Activated CD8-positive, alpha-beta memory T cell treated with anti-CD3 and anti-CD28 coated beads for 1 hour (primary cell): ENCODE data around the gene EMC9.

Experiments used
- DNase-seq, 2 donors: peaks; one replicate each; pipeline ENCODE4 v3.0.0-alpha.2; 2020; ENCODE audit warnings: low read depth in 1 of 2; ENCODE audit errors: extremely low read depth in 1 of 2

The EMC9 gene

DNA sequence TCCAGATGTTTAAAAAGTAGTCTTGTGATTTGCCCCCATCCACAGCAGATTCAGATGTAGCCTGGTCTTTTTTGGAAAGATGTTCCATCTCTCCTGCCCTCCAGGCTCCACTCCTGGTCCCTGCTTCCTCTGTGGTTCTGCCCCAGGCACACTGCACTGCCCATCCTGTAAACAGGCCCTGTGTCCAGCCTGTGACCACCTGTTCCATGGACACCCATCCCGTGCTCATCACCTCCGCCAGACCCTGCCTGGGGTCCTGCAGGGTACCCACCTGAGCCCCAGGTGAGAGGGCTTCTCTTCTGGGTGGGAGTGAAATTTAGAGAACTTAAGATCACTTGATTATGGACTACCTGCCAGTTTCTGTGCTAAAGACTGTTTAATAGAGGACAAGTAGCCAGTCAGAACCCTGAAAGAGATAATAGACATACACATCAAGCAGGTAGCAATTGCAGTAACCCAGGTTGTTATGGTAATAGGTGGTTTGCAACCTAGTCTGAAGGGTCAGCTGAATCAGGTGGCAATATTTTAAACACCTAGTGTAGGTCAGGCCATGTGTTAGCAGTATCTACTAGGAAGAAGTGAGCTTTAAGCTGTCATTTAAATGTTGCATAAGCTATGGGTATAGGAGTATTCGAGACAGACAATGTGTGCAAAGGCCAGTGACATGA, 8.0 kb upstream of the EMC9 start:
- no peak for DNase-seq

DNA sequence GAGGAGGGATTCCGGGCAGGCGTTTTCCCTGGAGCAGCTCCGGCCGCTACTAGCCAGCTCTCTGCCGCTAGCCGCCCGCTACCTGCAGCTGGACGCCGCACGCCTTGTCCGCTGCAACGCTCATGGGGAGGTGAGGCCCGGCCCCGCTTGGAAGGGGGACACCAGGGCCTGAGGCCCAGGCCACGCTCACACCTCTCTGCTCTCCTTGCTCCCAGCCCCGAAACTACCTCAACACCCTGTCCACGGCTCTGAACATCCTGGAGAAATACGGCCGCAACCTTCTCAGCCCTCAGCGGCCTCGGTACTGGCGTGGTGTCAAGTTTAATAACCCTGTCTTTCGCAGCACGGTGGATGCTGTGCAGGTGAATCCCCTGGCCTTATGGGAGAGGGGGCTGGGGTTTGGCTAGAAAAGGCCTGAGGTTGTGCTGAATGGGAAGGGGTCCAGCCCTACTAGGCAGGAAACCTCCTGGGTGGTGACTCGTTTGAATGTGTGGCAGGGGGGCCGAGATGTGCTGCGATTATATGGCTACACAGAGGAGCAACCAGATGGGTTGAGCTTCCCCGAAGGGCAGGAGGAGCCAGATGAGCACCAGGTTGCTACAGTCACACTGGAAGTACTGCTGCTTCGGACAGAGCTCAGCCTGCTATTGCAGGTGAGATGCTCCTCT, 6.5 kb upstream of the EMC9 start:
- DNase-seq: no peak

DNA sequence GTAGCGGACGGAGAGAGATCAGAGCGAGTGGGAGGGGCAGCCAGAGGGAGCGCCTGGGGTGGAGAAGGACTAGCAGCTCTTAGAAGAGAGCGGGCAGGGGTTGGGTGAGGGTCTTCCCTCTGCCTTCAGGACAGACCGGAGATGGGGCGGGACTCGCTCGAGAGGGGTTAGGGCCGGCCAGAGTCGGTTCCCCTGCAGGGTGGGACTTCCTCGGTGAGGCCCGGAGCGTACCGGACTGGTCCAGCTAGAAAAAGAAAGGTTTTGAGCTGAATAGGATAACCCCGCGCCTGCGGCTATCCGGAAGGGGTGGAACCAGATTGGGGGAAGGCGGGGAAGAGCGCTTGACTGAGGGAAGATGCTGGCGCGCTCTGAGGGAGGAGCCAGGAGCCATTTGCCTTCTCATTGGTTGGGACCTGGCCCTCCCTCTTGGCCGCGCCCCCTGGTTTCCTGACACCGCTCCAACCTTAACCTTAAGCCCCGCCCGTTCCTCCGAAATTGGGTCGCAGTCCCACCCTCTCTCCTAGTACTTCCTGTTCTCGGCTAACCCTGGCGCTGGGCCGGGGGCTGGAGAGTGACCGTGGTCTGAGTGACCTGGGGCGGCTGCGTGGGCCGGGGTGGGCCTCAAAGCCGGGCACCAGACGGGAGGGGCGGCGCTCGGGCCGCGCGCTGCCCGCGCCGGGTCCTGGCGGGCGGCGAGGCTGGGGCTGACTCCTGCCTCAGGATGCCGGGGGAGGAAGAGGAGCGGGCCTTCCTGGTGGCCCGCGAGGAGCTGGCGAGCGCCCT, 5.8 kb upstream of the EMC9 start, which contains the start of gene RNF31:
Gene RNF31 (plus strand): TSS at position 521 of the 783 bp plus-strand sequence. CDS start 201 bp downstream, at position 722.
- DNase-seq: peak; percentile 95 to 96

DNA sequence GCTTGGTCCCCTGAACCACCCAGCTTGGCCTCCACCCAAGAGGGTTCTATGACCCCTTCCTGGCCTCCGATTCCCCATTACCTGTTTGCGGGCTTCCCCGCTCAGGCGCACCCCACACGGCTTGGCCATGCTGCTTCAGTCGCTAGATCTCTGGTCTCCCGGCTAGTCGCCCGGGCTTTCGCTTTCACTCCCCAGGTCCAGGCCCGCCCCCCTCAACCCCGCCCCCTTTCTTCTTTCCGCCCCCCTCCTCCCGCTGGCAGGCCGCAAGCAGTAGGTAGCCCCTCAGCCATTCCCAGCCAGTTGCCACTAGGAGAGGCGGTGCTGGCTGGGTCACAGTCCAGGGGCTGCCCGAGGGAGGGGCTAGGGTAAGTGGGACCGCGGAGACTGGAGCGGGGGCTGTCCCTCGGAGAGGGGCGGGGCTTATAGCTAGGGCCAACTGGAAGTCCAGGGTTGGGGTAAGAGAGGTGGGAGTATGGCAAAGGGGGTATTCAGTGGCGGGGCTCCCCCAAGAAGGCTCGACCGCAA, 5.1 kb upstream of the EMC9 start, which contains the start of gene PSME2:
Gene PSME2 (minus strand): TSS at position 158 of the 525 bp plus-strand sequence. CDS start 29 bp downstream, at position 129.
- DNase-seq: peak; percentile 38 to 65

DNA sequence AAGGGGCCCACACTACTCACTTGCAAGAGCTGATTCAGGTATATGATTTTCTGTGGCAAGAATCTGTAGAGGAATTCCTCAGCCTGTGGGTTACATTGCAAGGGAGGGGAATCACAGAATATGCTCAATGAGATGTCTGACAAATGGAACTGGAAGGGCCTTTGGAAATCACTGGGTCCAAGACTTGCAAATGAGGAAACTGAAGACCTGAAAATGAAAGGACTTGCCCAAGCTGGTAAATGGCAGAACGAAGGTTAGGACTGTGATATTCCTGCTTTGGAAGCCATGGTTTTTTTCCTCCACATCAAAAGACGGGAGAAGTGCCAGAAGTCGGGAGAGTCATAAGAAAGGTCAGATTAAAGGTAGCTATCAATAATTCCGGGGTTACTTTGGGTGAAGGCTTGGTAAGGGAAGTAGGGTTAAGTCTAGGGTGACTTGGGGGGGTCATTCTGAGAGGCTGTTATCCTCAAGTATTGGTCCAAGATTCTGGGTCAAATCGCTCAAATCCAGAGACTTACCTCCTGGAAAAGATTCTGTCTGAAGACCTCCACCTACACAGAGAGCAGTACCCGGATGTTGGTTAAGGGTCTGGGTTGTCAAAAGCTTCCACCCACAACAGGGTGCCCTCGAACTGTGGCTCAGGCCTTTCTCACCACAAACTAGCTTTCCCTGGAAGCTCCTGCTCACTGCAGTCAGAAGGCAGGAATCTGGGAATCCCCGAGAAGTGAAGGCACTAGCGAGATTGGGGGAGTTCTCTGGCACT, 4.5 kb upstream of the EMC9 start:
- DNase-seq: no peak

DNA sequence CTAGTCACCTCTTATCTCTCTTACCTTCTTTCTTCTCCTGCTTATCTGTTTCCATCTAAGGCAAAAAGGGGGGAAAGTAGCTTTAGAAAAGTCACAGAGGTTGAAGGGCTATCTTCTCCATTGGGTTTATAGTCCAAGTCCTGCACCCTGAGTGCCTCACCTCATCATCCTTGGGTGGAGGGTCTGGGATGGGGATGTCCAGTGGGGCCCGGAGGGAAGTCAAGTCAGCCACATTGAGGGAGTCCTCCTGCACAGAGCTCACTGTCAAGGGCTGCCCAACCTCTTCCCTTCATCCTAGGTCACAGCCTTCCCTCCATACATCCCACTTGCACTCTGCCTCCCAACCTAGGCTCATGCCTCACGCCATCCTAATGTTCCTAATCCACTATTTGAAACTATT, 3.8 kb upstream of the EMC9 start:
- no peak for DNase-seq

DNA sequence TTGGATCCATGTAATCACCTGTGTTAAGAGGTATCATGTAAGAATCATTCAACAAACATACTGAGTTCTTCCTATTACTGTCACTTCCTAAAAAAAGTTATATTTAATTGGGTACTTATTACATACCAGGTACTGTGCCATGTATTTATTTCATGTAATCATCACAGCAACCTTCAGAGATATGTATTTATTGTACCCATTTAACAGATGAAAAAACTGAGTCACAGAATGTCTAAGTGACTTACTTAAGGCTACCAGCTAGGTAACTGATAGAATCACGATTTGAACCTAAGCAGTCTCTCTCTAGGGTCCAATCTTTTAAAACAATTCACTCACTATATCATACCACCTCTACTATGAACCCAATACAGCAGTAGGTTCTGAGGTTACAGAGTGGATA, 3.1 kb upstream of the EMC9 start:
- no peak for DNase-seq

DNA sequence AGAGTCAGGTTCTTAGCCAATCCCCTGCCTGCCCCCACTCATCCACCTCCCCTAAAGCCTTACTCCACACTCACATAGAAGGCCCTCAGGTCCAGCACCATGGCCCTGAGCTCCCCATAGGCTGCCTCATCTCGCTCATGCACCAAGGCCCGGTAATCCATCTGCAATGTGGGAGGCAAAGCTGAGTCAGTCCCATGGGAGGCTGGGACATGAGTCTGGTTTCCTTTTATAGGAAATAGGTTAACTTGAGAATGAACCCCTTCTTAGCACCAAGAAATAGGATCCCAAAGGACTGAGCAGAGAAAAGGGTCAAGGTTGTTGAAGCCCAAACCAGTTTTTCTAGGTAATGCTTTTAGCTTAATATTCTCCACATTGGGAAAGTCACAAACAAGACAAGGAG, 2.1 kb upstream of the EMC9 start:
- no peak for DNase-seq

DNA sequence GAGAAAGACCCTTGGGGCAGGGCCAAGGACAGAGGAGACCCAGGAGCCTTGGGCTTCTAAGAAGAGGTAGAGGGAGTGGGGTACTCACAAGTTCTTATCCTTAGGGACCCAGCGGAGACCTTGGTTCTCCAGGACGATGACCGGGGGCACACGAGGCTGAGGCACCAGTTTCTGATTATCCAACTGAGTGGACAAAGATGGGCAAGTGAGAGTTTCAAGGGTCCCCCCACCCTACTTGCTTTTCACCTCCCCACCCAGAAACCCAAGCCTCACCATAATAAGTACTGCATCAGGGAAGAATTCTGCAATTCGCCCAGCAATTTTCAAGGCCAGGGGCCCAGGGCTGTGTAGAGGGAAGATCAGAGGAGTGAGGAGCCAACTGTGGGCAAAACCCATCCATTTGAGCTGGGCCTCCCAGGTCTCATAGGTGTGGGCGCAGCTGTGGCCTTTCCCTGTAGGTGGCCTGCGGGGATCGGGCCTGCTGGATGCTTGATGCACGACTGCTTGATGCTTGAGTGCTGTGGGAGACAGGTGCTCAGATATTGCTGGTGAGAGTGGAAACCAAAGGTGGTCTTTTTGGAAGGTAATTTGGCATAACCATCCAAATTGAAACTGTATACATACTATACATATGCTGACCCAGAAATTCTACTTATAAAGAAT, 2.0 kb downstream of the EMC9 start:
- DNase-seq: no peak

DNA sequence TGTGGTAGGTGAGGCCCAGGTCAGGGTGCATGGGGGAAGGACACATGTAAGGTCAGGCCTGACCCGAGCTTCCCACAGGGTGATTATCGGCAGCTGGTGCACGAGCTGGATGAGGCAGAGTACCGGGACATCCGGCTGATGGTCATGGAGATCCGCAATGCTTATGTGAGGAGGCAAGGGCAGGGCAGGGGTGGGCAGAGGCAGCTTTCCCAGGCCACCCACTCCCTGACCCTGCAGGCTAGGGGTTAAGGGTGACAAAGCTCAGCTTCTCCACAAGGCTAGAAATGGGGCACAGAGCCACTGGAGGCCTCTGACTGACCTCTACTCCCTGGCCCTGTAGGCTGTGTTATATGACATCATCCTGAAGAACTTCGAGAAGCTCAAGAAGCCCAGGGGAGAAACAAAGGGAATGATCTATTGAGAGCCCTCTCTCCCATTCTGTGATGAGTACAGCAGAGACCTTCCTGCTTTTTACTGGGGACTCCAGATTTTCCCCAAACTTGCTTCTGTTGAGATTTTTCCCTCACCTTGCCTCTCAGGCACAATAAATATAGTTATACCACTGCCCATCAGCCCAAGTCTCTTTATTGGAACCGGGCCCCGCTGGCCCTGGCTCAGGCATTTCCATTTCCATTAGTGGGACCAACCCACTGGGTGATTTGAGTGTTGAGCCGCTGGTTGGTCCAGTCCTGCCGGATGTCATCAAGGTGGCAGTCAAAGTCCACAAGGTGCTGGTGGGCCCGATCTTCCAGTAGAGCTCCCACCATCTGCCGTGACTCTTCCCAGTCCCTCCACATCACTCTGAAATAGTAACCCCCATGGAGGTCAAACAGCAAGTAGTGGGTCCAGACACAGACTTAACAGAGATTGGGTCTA, 2.8 kb downstream of the EMC9 start:
- DNase-seq: no peak

DNA sequence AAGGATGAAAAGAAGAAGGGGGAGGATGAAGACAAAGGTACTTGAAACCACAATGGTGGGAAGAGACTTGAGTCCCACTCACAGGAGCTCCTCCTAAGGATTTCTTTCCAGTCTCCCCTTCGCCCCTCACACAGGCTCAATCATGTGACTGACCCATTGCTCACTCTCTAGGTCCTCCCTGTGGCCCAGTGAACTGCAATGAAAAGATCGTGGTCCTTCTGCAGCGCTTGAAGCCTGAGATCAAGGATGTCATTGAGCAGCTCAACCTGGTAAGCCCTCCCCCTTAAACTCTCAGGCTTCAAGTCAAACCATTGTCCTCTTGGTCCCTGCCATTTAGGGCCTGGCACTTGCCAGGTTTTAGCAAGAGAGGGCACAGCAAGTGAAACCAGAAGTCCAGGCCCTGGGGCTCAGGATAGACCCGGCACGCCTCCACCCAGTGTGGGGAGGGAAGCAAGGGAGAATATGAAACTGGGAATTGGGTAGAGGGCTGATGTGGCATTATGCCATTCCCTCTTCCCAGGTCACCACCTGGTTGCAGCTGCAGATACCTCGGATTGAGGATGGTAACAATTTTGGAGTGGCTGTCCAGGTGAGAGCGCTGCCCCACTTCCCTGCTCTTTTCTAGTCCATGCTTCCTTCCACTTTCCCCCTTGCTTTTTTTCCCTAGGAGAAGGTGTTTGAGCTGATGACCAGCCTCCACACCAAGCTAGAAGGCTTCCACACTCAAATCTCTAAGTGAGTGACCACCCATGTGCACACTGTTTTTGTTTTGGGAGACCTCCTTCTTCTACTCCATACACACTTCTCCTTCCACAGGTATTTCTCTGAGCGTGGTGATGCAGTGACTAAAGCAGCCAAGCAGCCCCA, 3.6 kb downstream of the EMC9 start:
- no peak for DNase-seq

DNA sequence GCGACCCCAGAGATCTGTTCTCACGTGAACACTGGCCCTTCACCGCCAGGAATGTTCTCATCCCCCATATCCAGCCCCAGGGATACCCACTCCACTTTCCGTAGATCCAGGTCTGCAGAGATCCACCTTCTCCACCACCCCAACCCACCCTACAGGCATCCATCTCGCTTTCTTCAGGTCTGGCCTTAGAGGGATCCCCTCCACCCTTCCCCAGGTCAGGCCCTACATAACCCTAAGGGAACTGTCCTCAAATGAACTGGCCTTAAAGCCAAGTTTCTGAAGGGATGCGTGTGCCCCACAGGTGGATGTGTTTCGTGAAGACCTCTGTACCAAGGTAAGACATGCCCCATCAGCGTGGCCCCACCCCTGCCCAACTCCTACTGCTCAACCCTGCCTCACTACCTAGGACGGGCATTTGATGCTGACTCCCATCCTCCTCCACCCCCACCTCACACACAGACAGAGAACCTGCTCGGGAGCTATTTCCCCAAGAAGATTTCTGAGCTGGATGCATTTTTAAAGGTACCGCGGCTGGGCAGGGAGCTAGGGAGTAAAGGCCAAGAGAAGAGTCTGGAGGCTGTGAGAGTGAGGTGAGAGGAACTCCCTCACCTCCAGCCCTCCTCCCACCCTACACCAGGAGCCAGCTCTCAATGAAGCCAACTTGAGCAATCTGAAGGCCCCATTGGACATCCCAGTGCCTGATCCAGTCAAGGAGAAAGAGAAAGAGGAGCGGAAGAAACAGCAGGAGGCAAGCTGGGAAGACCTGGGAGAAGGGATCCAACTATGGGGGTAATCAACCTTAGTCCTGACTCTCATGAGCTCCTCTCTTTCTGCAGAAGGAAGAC, 4.5 kb downstream of the EMC9 start:
- no peak for DNase-seq

DNA sequence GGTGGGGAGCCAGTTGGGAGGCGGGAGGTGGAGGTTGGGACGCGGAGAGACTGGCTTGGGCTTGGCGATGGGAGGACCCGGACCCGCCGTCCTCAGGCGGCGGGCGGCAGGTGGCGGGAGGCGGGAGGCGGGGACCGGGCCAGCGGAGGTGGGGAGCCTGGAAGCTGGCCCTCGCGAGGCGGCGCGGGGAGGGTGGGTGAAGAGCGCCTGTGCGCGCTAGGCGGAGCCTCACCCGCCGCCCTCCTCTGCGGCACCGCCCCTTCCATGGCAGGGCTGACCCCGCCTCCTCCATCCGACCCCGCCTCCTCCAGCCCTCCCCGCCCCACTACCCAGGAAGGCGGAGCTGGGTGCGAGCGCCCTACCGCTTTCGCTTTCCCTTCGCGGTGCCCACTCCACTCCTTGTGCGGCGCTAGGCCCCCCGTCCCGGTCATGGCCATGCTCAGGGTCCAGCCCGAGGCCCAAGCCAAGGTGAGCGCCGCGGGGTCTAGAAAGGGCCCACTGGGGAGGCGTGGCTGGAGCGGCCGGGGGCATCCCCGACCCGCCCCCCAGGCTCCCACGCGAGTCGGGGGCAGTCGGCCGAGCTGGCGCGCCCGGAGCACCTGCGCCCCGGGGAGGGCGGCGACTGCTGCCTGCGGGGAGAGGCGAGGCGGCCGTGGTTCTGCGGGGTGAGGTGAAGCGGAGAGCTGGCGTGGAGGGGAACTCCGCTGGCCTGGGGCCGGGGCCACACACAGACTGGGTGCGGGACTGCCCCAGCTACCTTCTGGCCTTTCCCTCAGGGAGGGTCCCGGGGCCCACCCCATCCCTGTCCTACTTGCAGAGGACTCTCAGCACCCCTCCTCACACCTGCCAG, 5.3 kb downstream of the EMC9 start, which contains the start of gene PSME1:
Gene PSME1 (plus strand): TSS at position 361 of the 850 bp plus-strand sequence. CDS start 69 bp downstream, at position 430.
- peak; percentile 79 to 89 for DNase-seq

DNA sequence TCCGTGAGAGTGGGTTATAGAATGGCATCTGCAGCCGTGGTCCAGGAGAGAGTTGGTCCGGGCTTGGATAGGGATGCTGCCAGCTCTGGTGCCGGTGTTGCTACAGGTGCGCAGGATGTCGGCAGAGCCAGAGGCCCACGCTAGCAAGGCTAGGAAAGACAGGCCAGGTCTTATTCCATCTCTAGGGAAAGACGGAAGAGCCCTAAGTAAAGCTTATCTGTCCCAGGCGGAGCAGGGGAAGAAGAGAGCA, 5.9 kb downstream of the EMC9 start:
- DNase-seq: no peak

DNA sequence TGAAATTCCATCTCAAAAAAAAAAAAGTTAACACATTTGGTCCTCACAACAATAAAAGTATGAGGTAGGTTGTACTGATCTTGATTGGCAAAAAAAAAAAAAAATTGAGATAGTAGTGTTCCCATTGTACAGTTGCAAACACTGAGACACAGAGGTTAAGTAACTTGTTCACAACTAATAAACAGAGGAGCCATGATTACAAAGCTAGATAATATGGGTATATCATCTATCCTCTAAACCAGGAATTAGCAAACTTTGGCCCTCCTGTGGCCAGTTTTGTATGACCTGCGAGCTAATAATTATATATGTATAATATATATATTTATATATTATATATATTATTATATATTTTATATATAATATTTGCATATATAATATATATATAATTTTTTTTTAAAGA, 7.7 kb downstream of the EMC9 start:
- no peak for DNase-seq

DNA sequence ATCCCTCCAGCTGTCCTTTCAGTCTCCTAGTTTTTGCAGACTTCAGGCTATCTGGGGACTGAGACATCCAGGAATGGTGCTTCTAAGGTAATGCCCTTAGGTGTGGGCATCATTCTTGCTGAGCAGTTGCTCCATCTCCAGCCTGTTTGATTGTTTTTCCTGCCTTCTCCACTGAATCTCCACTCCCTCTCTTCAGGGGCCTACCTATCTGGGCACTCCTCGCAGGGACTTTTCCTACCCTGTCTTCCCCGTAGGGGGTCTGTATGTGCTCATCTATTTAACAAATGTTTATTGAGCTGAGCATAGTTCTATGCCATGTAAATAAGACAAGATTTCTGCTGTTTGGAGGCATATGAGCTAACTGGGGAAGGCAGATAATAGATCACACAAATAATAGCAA, 8.4 kb downstream of the EMC9 start:
- DNase-seq: no peak
